Retina (tissue), 1 donor: Measurements from ENCODE around the gene KCNT1.

Experiments
- DNase-seq: peaks from one replicate; pipeline ENCODE4 v3.0.0-alpha.2; 2016

The KCNT1 gene

GRCh38 chr9:135825435-135826187 lies 123.6 kb downstream of the KCNT1 start:
- DNase-seq, result no peak

GRCh38 chr9:135826188-135826545 lies 124.2 kb downstream of the KCNT1 start:
- no peak for DNase-seq

DNA sequence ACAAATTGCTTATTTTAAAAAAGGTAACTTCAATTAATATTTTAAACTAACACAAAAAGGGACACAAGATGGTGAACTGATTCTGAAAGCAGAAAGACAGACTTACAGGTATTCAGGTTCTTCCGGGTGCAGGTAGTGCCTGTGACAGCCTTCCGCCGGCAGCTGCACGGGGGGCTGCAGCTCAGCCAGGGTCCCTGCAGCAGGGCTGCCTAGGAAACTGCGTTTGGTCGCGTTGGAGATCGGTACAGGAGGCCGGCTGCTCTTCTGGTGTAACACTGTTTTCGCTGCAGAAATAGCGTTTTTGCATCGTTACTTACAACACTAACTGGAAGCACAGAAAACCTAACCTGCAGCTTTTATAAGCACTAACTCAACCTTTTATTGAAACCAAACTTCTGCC lies 125.3 kb downstream of the KCNT1 start:
- DNase-seq, result no peak

DNA sequence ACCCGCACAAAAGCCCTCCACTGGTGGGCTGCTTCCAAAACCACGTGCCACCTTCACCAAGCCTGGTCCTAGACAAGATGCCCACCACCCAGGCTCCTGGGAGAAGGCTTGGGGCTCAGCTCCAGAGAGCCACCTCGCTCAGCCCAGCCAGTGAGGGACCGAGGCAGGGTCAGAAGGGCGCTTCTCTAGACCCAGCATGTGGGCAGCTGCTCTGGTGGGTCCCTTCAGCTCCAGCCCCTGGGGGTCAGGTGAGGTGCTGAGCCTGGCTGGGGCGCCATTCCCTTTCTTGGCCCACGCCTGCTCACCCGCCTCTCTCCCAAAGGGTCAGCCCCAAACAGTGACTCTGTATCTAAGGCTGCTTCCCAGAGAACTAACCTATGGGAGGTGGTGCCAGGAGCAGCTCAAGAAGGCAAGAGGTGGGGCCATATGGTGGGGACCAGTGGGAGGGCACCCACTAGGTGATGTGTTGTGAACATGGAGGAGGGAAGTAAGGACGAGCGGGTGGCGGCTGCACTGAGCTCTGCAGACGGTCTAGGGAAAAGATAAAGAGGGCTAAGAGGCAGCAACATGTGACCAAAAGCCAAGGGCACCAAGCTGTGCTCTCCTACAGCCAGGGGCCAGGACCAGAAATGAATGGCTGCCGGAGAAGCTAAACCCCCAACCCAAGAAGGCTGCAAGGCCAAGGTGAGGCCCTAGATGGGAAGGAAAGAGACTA lies 126.0 kb downstream of the KCNT1 start:
- DNase-seq, result no peak

GRCh38 chr9:135828656-135829055 lies 126.7 kb downstream of the KCNT1 start:
- DNase-seq, result no peak

GRCh38 chr9:135830496-135830895 lies 128.5 kb downstream of the KCNT1 start:
- no peak for DNase-seq

DNA sequence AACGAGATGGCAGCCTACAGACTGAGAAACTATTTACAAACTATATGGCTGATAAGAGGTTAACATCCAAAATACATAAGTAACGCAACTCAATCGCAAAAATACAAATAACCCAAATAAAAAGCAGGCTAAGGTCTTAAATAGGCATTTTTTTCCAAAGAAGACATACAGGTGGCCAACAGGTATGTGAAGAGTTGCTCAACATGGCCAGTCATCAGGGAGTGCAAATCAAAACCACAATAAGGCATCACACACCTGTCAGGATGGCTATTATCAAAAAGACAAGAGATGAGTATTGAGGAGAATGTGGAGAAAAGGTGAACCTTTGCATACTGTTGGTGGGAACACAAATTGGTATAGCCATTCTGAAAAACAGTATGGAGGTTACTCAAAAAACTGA lies 131.9 kb downstream of the KCNT1 start:
- DNase-seq, result no peak

GRCh38 chr9:135835131-135835530 lies 133.1 kb downstream of the KCNT1 start:
- no peak for DNase-seq

DNA sequence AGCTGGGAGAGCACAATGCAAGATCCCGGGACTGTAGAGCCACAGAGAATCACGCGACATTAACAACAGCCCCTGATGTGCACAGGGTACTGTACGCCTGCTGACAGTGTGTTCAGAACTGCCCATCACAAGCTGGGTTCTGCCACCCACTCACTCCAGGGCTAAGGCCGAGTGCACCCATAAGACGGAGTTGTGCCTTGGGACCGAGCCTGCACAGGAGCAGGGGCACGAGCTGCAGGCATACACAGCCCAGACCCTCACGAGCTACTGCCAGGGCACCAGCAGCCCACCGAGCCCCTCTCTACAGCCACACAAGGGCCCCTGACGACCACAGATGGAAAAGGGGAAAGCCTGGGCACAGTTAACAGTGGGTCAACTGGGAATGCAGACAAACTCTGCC lies 137.5 kb downstream of the KCNT1 start:
- no peak for DNase-seq

- DNase-seq, result no peak
These were observed 138.1 kb downstream of the KCNT1 start for GRCh38 chr9:135840107-135840506.

DNA sequence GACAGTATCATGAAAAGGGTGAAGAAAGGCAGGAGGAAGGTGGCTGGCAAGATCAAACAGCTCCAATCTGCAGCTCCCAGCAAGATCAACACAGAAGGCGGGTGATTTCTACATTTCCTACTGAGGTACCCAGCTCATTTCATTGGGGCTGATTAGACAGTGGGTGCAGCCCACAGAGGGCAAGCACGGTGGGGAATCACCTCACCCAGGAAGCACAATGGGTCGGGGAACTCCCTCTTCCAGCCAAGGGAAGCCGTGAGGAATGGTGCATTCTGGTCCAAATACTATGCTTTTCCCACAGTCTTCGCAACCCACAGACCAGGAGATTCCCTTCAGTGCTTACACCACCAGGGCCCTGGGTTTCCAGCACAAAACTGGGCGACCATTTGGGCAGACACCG lies 138.6 kb downstream of the KCNT1 start:
- no peak for DNase-seq
